ENCODE measurements around the gene IL4R.

DNA sequence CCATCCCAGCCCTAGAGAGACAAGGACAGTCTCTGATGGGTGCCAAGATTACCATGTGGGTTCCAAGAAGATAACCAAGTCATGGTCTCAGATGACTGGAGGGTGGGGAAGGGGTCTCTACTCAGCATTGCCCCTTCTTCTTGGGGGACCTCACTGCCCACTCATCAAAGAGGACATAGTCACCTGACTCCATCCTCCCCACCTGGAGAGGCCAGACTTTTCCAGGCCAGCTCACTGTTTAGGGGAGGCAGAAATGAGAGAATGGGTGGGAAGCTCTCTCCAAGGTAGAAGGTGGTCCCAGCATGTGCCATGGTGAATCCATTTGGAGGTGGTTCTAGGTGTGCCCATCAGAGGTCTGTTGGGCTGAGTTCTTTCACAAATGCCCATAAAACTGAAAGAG, 67.5 kb downstream of the IL4R start:
- TF ChIP-seq, protein P1, sequence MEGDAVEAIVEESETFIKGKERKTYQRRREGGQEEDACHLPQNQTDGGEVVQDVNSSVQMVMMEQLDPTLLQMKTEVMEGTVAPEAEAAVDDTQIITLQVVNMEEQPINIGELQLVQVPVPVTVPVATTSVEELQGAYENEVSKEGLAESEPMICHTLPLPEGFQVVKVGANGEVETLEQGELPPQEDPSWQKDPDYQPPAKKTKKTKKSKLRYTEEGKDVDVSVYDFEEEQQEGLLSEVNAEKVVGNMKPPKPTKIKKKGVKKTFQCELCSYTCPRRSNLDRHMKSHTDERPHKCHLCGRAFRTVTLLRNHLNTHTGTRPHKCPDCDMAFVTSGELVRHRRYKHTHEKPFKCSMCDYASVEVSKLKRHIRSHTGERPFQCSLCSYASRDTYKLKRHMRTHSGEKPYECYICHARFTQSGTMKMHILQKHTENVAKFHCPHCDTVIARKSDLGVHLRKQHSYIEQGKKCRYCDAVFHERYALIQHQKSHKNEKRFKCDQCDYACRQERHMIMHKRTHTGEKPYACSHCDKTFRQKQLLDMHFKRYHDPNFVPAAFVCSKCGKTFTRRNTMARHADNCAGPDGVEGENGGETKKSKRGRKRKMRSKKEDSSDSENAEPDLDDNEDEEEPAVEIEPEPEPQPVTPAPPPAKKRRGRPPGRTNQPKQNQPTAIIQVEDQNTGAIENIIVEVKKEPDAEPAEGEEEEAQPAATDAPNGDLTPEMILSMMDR (conservative IDR thresholded peaks at IDR 0.05; ENCODE audit: low read length): no peak
- no peak for TF ChIP-seq EZH2phosphoT487 (IDR thresholded peaks at IDR 0.05; ENCODE audit: borderline replicate concordance)

Data from Loucy (cell line).